Measurements from ENCODE around the gene SMC3. TPM values are rescaled to one million over a fixed set of nuclear protein-coding genes. Genes with fewer than 3 reads are reported as not detected.

SMC3 gene
- total and polyA plus RNA-seq, 8 donors: 9.3 to 40.6 (median 14.7) TPM

DNA sequence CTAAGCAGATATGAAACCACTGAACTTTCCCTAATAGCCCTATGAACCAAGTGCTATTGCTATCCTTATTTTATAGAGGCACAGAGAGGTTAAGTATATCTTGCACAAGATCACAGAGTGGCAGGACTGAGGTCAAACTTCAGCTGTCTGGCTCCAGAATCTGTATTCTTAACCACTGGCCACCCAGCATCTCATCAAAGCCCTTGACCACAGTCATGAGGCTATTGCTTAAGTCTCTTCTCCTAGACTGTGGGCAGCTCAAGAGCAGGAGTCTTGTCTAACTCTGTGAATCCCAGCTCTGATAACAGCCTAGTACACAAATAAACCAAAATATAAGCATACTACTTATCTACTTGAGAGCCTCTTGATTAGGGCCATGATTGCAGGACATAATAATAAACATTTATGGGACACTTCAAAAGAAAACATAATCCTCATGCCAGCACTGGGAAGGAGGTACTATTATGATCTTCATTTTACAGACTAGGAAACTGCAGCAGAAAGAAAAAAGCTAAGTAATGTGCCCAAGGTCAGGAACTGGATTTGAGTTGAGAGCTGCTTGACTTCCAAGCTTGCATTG lies 22.4 kb upstream of the SMC3 start:
- H3K27ac ChIP-seq: no peak overlapping the region
- H3K4me1 ChIP-seq: peaks cover 0 to 6% (median 0%) of the 10 kb centered on the region in 4 donors
- H3K36me3 ChIP-seq: no peaks in the 10 kb centered on the region
- DNase-seq: no peak
- peaks cover 0 to 5% (median 0%) of the 10 kb centered on the region in 3 donors for H3K27me3 ChIP-seq
- TF ChIP-seq POLR2AphosphoS5 (IDR thresholded peaks at IDR 0.05) (no peak), POLR2A (IDR thresholded peaks at IDR 0.05) (no peak), CTCF (IDR thresholded peaks at IDR 0.05) (no peak), EP300 (IDR thresholded peaks at IDR 0.05) (no peak)
- H3K4me3 ChIP-seq: no peak overlapping the region
- intact Hi-C loops (cut with DNase I; ENCODE audit: low total_unique reads): loop anchor here (5.0 kb wide), 1 partner anchor 233 kb away; no protein-coding TSS in a partner anchor
- H3K9me3 ChIP-seq: no peaks in the 10 kb centered on the region

DNA sequence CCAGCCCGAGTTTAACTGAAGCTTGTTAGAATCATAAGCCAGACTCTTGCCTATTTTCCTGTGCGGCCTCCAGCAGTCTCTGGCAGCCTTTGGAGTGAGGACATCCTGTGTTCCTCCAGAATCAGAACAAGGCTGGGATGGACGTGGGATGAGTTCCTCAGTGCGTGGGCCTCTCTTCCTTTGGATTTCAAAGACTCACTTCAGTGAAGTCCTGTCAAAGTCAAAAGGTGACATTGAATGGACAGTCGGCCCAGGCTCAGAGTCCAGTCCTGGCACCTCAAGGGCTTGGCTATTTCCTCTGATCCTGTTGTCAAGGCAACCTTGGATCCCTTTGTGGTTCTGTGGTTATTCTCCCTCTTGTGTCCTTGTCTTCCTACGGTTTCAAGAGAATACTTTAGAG lies 21.4 kb upstream of the SMC3 start:
- no peaks in the 10 kb centered on the region for H3K36me3 ChIP-seq
- no peak for DNase-seq
- WGBS, 5 donors: 78 to 86% (median 81%) methylated on average over 6 of the region's 6 CpGs
- intact Hi-C loops (cut with DNase I; ENCODE audit: low total_unique reads): loop anchor here (5.0 kb wide), 1 partner anchor 234 kb away; no protein-coding TSS in a partner anchor
- peaks cover 0 to 6% (median 0%) of the 10 kb centered on the region in 4 donors for H3K4me1 ChIP-seq
- no peaks in the 10 kb centered on the region for H3K9me3 ChIP-seq
- no peak for TF ChIP-seq POLR2A (IDR thresholded peaks at IDR 0.05)
- no peak for TF ChIP-seq POLR2AphosphoS5 (IDR thresholded peaks at IDR 0.05)
- no peak for TF ChIP-seq EP300 (IDR thresholded peaks at IDR 0.05)
- TF ChIP-seq CTCF (IDR thresholded peaks at IDR 0.05): no peak
- no peak overlapping the region for H3K4me3 ChIP-seq
- H3K27me3 ChIP-seq: peaks cover 0 to 5% (median 0%) of the 10 kb centered on the region in 3 donors
- H3K27ac ChIP-seq: no peak overlapping the region

- Histone ChIP-seq H3K27ac (no peak overlapping the region), H3K4me1 (peaks cover 0 to 6% (median 0%) of the 10 kb centered on the region in 4 donors), H3K9me3 (no peaks in the 10 kb centered on the region), H3K36me3 (no peaks in the 10 kb centered on the region), H3K4me3 (no peak overlapping the region), H3K27me3 (peaks cover 0 to 9% (median 0%) of the 10 kb centered on the region in 3 donors)
- intact Hi-C loops (cut with DNase I; ENCODE audit: low total_unique reads): loop anchor here (5.0 kb wide), 1 partner anchor 234 kb away; no protein-coding TSS in a partner anchor
- no peak for DNase-seq
- no peak for TF ChIP-seq POLR2A (IDR thresholded peaks at IDR 0.05)
- no peak for TF ChIP-seq POLR2AphosphoS5 (IDR thresholded peaks at IDR 0.05)
- no peak for TF ChIP-seq CTCF (IDR thresholded peaks at IDR 0.05)
- TF ChIP-seq EP300 (IDR thresholded peaks at IDR 0.05): no peak
- WGBS, 5 donors: 58 to 64% (median 62%) methylated on average over 7 of the region's 7 CpGs
These were observed 20.9 kb upstream of the SMC3 start for GRCh38 chr10:110546499-110547110.

- H3K27me3 ChIP-seq: peaks cover 0 to 15% (median 0%) of the 10 kb centered on the region in 3 donors
- peak in 1 of 2 donors; percentile 78 for DNase-seq
- peaks cover 0 to 6% (median 0%) of the 10 kb centered on the region in 4 donors for H3K4me1 ChIP-seq
- intact Hi-C loops (cut with DNase I; ENCODE audit: low total_unique reads): loop anchor here (5.0 kb wide), 1 partner anchor 235 kb away; no protein-coding TSS in a partner anchor
- no peaks in the 10 kb centered on the region for H3K9me3 ChIP-seq
- WGBS, 5 donors: 12 to 15% (median 13%) methylated on average over 8 of the region's 8 CpGs
- no peaks in the 10 kb centered on the region for H3K36me3 ChIP-seq
- H3K4me3 ChIP-seq: no peak overlapping the region
- TF ChIP-seq CTCF (IDR thresholded peaks at IDR 0.05) (peak in 5 of 7 experiments; percentile 66 to 82 (median 75)), POLR2AphosphoS5 (IDR thresholded peaks at IDR 0.05) (peak in 2 of 3 donors; percentile 17 to 54), POLR2A (IDR thresholded peaks at IDR 0.05) (no peak)
- no peak overlapping the region for H3K27ac ChIP-seq
These were observed 20.2 kb upstream of the SMC3 start for GRCh38 chr10:110547139-110547761.
